Epithelial cell of proximal tubule (primary cell): ENCODE measurements around the gene CYTH1. TPM values are rescaled to one million over a fixed set of nuclear protein-coding genes. Genes with fewer than 3 reads are reported as not detected.
"Not testable (repeated sequence)": the region's sequence is repeated elsewhere in the genome, so short reads cannot be mapped to it uniquely, and the experiment has no call there.

Source experiments
- DNase-seq: peaks from one replicate; pipeline ENCODE4 v3.0.0-alpha.2; 2011; ENCODE audit warnings: low read depth
- H3K4me3 ChIP-seq: 2 replicates; pipeline ENCODE4 v1.5.1; 2011; ENCODE audit warnings: low read depth, mild to moderate bottlenecking, low read length
- total RNA-seq: library from RNA; depleted of rRNA; stranded (reverse); fragments of >200 nt; gene quantifications from 2 replicates; pipeline ENCODE4 v1.2.3, GENCODE V29; 2015
- TF ChIP-seq, protein P1 (sequence below): conservative IDR thresholded peaks from 2 replicates; pipeline ENCODE4 v1.5.1; 2012; ENCODE audit warnings: low read depth, mild to moderate bottlenecking, low read length

CYTH1 gene
- total RNA-seq, 1 donor from 2014 or later, result 16.8 TPM

DNA sequence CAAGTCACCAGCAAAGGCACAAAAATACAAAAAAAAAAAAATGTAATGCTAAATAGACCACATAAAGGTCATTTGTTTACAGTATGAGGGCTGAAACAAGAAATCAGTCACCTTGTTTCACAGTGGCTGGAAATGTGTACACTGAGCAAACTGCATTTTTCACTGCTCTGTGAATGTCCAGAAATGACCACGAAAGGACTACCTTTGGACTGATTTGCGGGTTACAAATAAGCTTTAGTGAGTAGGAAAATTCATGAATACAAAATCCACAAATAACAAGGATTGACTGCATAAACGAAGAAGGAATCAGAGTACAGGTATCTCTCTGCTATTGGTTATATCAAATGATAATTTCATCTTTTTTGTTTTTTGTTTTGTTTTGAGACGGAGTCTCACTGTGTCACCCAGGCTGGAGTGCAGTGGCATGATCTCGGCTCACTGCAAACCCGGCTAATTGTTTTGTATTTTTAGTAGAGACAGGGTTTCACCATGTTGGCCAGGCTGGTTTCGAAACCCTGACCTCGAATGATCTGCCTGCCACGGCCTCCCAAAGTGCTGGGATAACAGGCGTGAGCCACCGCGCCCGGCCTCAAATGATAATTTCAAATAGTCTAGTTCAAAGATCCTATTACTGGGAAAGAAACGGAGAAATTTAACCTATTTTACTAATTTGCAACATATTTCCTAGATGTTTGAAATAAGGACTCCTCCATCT is 30.5 kb downstream of the CYTH1 start:
- no peak for DNase-seq
- H3K4me3 ChIP-seq, result no peak overlapping the region
- TF ChIP-seq, protein P1, sequence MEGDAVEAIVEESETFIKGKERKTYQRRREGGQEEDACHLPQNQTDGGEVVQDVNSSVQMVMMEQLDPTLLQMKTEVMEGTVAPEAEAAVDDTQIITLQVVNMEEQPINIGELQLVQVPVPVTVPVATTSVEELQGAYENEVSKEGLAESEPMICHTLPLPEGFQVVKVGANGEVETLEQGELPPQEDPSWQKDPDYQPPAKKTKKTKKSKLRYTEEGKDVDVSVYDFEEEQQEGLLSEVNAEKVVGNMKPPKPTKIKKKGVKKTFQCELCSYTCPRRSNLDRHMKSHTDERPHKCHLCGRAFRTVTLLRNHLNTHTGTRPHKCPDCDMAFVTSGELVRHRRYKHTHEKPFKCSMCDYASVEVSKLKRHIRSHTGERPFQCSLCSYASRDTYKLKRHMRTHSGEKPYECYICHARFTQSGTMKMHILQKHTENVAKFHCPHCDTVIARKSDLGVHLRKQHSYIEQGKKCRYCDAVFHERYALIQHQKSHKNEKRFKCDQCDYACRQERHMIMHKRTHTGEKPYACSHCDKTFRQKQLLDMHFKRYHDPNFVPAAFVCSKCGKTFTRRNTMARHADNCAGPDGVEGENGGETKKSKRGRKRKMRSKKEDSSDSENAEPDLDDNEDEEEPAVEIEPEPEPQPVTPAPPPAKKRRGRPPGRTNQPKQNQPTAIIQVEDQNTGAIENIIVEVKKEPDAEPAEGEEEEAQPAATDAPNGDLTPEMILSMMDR, result no peak

DNA sequence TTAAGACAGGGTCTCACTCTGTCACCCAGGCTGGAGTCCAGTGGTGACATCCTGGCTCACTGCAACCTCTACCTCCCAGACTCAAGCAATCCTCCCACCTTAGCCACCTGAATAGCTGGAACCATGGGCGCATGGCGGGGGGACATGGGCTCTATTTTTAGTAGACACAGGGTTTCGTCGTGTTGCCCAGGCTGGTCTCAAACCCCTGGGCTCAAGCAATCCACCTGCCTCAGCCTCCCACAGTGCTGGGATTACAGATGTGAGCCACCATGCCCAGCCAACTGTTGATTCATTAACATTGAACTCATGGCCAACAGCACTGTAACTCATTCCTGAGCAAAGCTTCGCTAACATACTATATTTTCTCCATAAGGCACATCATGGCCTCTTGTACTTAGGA is 31.1 kb downstream of the CYTH1 start:
- not testable (repeated sequence) for H3K4me3 ChIP-seq, DNase-seq

DNA sequence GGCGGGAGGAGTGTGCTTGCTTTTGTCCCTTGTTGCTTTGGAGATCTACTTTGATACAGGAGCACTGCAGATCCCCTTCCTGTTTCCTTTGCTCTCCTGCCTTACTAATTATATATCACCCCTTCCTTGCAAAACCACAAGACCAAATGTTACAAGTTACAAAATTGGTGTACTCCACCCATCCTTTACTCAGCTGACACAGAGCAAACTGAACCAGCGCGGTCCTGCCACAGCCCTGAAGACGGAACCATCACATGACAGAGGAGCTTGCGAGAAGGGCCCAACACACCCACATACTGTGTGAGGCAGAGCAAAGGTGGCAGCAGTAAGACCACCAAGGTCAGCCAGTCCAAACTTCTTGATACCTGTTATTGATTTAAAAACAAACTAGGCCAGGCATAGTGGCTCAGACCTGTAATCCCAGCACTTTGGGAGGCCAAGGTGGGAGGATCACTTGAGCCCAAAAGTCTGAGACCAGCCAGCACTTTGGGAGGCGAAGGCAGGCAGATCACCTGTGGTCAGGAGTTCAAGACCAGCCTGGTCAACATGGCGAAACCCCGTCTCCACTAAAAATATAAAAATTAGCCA is 33.2 kb downstream of the CYTH1 start:
- TF ChIP-seq, protein P1, result no peak
- no peak overlapping the region for H3K4me3 ChIP-seq

DNA sequence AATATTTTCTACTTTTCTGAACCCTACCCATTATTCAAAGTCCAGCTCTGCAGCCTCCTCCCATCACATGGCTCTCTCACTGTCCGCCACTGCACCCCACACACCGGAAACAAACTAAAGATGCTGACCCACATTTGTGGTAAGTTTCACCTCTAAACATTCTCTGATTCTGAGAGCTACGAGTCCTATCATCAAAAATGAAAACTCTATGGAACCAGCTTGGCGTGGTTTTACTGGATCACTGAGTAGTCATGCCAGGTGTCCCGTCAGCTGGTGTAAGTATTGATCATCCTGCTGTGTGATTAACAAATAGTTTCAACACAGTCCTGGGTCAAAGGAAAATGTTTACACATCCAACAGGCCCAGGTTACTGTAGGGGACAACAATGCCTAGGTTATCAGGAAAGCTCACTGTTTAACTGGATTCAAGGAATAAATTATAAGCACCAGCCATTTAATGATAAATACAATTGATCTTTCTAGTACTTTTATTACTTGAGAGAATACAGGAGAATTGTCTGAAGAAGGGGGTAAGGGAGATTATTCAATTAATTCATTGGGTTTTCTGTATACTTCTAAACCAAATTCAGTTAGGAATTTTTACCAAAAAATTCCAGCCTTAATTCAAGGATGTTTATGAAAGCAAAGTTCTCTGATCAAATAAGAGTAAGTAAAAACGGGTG is 33.9 kb downstream of the CYTH1 start:
- no peak overlapping the region for H3K4me3 ChIP-seq
- DNase-seq, result no peak
- TF ChIP-seq, protein P1, result no peak

More for the DNA sequence above, 33.2 kb downstream of the CYTH1 start:
- DNase-seq, result no peak

DNA sequence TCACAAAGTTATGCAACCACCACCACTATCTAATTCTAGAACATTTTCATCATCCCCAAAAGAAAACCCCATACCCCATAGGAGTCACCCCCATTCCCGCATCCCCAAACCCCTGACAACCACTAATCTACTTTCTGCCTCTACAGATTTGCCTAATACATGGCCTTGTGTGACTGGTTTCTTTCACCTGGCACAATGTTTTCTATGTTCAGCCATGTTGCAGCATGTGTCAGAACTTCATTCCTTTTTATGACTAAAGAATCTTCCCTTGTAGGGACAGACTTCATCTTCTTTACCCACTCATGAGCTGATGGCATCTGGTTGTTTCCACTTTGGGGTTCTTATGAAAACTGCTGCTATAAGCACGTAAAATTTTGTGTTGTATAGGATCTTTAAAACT is 34.6 kb downstream of the CYTH1 start:
- no peak for DNase-seq
- TF ChIP-seq, protein P1, result no peak

DNA sequence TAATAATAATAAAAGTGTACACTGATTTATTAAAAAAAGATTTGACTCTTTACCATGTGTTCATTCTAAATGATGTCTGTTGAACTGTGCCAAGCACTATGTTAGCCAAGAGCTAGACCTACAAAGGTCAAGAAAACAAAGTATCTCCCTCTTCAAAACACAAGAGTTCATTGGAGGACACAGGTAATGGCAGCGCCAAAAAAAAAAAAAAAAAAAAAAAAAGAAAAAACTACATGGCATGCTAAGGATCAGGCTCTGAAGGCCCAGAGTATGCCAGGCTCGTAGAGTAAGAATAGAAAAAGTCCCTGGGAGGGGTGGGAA is 35.2 kb downstream of the CYTH1 start:
- DNase-seq, result no peak
- H3K4me3 ChIP-seq, result no peak overlapping the region
- TF ChIP-seq, protein P1, result no peak

More for the DNA sequence above, 34.6 kb downstream of the CYTH1 start:
- H3K4me3 ChIP-seq, result no peak overlapping the region

DNA sequence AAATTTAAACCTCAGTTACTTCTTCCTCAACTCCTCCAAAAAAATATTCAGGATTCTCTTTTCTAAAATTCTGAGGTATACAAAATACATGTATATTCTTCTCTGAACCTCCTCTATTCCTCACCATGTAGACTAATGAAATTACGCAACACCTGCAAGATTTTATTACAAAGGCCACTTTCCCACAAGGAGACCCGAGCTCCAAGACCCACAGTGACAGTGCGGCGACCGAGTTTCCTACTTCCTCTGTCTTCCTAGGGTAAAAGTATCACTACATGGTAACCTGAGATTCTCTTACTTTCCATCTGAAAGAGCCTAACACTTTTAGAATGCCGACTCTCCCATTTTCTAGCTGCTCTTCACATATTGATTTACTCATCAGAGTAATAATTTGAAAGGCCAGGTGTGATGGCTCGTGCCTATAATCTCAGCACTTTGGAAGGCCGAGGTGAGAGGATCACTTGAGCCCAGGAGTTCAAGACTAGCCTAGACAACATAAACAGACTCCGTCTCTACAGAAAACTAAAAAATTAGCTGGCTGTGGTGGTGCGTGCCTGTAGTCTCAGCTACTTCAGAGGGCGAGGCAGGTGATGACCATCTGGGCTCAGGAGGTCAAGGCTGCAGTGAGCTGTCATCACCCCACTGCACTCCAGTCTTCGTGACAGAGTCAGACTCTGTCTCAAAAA is 35.7 kb downstream of the CYTH1 start:
- TF ChIP-seq, protein P1, result no peak
- no peak for DNase-seq

More for the DNA sequence above, 35.7 kb downstream of the CYTH1 start:
- no peak overlapping the region for H3K4me3 ChIP-seq
